Right ventricle myocardium inferior (tissue), 1 donor: Measurements from ENCODE around the gene MEPCE. TPM values are rescaled to one million over a fixed set of nuclear protein-coding genes. Genes with fewer than 3 reads are reported as not detected.
A peak's percentile ranks its signal among the peaks of the same experiment; 100 is the strongest.

Source experiments
- ATAC-seq: fragments of 200-7000 bp; cut with Tn5 transposase; one replicate; pipeline ENCODE4 v1.9.1; 2020; ENCODE audit warnings: mild to moderate bottlenecking, moderate library complexity
- DNase-seq: peaks from one replicate; pipeline ENCODE4 v3.0.0; 2021; ENCODE audit errors: missing footprints
- intact Hi-C: fragments of 100-400 bp; cut with DNase I; formaldehyde crosslinking; loops from one replicate; pipeline ENCODE4 v1.11.0; 2022
- total RNA-seq: library from RNA; stranded (reverse); fragmentation: NEBNext Ultra II Directional; extraction: Animal tissue kit (Norgen Biotek cat#: 25700); gene quantifications from one replicate; pipeline ENCODE4 v1.2.1, GENCODE V29; 2021
- donor health status: DM: no; HTN: yes; CAD: no; lungs with severe emphysema.

The MEPCE gene
- total RNA-seq, 1 donor from 2014 or later = 24.9 TPM

DNA sequence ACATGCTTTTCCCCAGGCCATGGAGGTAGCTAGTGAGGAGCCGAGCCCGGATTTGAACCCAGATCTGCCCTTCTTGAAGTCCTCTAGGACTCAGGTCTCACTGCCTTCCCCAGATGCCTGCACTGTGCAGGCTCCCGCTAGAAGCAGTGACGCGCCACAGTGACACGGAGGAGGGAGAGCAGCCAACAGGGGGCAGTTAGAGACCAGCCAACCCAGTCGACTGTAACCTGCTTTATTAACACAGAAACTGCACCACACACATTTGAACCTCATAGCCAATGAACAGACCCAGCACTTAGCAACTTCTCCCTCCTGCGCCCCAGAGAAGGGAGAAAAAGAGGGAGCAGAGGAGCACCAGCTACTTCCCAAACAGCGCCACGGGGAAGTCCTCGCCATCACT is 29.0 kb upstream of the MEPCE start:
- DNase-seq = no peak
- ATAC-seq = no peak
- intact Hi-C loops = no loop called here

DNA sequence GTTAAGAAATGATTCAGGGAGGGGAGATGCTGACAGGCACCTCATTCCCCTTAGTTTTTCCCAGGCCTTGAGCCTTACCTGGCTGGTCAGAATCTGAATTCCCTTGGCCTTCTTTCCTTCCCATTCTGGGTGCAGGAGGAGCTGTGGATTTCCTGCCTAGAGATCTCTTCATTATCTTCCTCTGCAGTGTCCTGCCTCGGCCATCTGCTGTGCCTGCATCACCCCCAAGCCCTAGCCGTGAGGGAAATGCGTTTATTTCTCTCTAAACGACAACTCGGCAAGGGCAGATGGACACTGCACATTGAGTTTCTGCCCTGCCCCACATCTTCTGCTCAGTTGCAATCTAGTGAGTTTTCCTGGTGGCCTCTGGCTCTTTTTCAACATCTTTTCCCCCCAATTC is 27.8 kb upstream of the MEPCE start:
- ATAC-seq = no peak
- DNase-seq = no peak
- intact Hi-C loops = no loop called here

DNA sequence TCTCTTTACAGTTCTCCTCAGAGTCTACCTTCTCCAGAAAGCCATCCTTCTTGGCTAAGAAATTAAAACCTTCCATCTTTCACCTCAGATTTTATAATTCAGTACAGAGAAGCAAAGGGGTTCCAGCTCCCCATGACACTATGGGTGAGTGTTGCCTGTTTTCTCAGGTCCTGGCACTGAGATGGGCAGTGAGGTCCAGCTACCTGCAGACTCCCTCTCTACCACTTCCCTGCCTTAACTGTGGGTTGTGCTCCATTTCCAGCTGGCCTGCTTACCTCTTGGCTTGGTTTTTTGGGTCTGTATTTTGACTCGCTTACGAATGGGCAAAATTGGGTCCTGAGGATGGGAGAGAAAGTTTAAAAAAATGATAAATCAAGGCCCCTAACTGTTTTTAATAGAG is 27.4 kb upstream of the MEPCE start:
- no peak for DNase-seq
- no peak for ATAC-seq
- intact Hi-C loops = no loop called here

DNA sequence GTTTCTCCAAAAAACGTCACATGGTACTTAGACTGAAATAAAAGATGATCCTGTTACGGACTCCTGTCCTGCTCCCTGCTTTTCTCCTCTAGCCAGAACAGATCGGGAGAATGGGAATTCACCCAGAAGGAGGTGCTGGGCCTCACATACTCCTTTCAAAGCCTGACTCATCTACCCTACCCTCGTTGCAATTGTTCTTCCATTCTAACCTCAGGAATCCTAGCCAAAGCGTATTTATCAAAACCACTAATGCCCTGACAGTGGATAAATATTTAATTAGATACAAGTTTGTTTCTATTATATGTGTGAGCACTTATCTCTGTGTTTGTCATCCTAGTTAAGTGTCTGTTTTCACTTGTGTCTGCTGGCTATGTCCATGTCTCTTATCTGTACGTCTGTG is 22.9 kb upstream of the MEPCE start:
- DNase-seq = no peak
- no peak for ATAC-seq
- intact Hi-C loops = no loop called here

DNA sequence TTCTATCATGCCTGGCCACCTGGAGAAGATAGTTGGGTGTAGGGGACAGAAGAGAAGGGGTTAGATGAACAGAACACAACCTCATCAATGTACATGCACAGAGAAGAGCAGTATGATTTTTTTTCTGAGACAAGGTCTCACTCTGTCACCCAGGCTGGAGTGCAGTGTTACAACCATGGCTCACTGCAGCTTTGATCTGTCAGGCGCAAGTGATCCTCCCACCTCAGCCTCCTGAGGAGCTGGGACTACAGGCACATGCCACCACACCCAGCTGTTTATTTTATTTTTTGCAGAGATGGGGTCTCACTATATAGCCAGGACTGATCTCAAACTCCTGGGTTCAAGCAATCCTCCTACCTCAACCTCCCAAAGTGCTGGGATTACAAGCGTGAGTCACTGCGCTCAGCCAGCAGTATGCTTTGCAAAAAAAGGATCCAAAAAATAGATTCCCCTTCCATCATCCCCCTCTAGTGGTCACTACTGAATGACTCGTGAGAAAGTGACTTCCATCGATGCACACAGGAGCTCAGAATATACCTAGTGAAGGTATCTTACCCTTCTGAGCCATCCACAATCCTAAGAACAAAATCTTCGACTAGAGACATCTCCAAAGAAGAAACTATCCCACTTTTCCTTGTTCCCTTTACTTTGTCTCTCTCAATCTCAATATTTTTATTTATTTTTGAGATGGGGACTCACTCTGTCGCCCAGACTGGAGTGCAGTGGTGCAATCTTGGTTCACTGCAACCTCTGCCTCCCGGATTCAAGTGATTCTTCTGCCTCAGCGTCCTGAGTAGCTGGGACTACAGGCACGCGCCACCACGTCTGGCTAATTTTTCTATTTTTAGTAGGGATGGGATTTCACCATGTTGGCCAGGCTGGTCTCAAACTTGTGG is 22.1 kb upstream of the MEPCE start:
- no peak for DNase-seq
- peak; percentile 72 for ATAC-seq
- intact Hi-C loops = no loop called here

DNA sequence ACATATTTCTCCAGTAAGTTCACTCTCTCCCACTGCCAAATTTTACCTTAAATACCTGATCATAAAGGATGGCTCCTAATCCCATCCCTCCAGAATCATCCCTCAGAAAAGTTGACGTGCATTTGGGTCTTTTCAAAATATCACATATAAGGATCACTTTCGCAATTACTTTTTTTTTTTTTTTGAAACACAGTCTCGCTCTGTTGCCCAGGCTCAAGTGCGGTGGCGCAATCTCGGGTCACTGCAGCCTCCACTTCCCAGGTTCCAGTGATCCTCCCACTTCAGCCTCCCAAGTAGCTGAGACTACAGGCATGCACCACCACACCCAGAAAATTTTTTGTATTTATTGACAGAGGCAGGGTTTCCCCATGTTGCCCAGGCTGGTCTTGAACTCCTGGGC is 18.5 kb upstream of the MEPCE start:
- intact Hi-C loops = no loop called here
- ATAC-seq (no peak), DNase-seq (no peak)

DNA sequence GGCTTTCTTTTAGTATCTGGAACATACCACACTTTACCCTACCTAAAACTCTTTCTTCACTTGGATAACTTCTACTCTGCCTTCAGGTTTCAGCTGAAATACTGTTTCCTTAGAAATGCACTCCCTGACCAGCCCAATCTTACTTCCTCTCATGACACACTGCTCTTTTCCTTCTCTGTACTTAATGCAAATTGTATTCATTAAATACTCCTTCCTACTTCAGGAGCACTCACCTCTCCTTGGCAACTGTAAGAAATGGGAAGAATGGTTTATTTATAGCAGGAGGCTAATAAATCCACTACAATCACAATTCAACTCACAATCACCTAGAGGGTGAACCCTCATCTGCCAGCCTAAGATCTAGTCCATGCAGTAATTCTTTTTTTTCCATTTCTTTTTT is 16.3 kb upstream of the MEPCE start:
- intact Hi-C loops = no loop called here
- ATAC-seq (no peak), DNase-seq (no peak)

DNA sequence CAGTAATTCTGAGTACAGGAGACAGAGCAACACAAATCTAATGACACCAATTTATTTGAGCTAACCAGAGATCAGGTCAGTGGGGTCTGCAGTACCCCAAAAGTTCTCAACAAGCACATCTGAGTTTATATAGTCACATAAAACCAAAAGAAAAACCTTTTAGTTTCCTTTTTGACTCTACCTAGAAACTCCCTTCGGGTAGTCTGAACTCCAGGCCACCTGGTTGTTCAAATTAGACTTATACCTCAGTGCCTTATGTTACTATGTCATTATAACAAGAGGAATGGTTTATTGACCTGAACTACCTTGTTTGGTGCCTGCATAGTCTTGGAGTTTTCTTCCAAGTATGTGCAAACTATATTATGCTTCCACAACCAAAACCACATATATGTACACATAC is 15.7 kb upstream of the MEPCE start:
- ATAC-seq = no peak
- DNase-seq = no peak
- intact Hi-C loops = no loop called here

DNA sequence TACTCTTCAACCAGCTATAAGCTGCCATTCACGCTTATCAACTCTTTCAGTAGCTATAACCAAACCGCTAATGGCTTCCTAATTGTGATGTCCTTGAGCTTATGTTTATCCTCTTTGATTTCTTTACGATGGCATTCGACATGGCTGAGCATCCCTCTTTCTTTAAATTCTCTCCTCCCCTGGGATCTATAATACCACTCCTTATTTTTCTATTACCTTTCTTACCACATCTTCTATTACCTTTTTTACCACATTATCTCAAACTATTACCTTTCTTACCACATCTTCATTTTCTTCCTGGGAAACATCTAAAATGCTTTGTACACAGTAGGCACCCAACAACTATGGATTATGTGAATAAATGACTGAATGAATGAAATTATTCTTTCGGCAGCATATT is 14.2 kb upstream of the MEPCE start:
- DNase-seq = no peak
- intact Hi-C loops = no loop called here
- ATAC-seq = no peak

DNA sequence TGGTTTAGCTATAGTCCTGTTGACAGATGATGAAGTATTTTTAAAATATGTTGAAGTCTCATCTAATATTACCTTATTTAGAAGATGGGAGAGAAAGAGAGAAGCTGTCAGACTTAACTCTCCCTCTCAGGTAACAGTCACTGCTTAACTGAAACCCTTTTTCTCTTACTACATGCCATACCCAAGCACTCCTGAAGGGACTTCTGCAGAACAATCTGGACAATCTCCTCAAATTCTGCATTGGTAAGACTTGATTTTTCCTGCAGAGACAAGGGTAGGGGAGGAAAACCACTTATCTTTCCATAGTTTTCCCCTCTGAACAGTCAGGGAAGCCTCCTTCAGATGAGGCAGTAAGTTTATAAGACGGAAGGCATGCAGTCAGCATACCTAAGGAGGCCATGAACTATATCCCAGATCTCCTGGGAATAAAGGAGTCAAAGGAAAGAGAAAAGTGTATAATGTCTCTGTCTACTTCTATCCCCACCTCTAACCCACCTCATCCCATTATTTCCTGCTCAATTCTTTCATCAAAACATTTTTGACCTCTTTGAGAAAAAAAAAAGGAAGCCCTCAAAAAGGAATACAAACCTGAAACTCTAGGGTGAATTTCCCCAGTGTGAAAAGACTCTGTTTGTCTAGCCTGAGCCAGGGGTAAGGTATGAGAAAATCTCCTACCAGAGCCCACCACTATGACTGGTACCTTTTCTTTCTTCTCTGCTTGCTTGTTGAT is 10.5 kb upstream of the MEPCE start:
- DNase-seq = no peak
- ATAC-seq = no peak
- intact Hi-C loops = no loop called here

DNA sequence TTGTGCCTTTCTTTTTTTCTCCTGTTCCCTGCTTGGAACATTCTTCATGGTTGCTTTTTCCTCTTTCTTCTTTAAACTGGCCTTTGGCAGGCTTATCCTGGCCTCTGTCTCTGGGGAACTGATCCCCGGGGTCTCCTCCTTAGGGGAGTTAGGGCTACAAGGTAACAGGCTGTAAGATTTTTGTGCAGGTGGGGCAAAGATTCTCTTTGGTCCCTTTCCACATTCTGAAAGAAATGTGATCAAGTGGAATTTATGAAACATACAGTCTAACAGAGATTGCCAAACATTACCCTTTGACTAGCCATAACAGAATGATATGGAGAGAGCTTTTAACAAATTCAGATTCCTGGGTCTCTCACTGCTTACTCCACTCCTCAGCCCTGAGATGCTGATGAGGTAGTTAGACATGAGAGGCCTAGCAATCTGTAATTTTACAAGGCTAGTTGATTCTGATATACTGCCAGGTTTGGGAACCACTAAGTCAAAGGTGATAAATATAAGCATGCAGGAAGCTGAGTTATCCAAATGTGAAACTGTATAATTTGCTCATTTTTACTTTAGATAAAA is 9.9 kb upstream of the MEPCE start:
- intact Hi-C loops = no loop called here
- ATAC-seq (no peak), DNase-seq (no peak)

DNA sequence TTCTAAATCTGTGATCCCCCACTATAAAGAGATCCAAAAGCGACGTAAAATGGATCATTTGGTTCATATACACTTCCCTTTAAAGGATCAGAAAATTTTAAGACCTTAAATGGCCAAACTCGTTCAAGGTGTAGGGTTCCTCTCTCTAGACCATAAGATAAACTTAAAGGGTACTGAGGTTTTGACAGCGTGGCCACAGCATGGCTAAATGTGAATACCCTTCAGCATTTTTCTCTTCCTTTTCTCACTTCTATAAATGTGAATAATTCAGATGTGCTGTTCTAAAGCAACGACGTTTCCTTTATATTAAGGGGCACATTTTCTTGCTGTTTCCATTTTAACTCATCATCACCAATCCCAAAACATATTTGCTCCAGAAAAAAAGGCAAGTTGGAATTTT is 6.3 kb upstream of the MEPCE start:
- no peak for DNase-seq
- intact Hi-C loops = no loop called here

DNA sequence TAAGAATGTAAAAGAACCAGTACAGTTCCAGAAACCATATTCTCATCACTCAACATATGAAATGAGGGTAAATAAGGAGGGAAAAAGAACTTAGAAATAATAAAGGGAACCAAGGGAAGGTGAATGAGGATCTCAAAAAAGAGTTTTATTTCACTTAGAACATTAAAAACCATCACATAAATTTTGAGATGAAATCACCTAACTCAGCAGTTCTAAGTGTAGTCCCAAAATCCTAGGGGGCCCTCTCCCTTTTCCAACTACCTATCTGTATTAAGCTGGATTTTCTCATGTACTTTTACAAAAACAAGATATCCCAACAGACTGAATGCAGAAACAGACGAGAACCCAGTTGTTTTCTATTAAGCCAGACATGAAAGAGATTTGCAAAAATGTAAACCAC is 4.3 kb upstream of the MEPCE start:
- ATAC-seq = no peak
- intact Hi-C loops = no loop called here
- no peak for DNase-seq

More for the DNA sequence above, 6.3 kb upstream of the MEPCE start:
- ATAC-seq = no peak

DNA sequence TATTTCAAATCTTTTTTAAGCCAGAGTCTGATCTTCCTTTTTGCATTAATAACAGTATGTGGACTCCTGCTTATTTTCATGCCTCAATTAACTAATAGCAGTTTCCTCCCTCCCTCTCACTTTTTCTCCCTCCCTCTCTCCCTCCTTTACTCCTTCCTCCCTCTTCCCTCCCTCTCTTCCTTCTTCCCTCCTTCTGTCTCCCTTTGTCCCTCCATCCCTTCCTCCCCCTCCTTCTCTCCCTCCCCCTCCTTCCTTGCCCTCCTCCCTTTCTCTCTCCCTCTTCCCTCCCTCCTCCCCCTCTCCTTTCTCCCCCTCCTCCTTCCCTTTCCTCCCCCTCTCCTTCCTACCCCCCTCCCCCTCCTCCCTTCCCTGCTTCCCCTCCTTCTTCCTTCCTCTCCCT is 3.1 kb upstream of the MEPCE start:
- ATAC-seq (no peak), DNase-seq (no peak)
- intact Hi-C loops = no loop called here

DNA sequence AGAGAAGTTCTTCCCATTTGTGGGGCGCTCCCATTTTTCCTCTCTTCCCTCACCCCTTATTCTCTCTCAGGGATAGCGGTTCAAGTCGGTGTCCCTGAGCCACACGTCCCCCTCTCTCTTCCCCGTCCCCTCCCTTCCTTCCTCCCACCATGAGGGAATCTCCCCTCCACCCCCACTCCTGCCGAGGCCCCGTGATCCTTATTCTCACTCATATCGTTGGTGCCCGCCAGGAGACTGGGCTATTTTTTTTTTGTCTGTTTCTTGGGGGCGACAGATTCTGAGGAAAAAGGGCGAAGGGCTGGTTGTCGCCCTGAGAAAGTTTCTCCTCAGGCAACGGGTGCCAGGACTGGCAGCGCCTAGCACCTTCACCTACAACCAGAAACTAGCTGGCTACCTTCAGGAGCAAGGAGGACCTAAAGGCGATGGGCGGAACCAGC is 1.9 kb upstream of the MEPCE start:
- intact Hi-C loops = no loop called here
- DNase-seq = no peak
- no peak for ATAC-seq

DNA sequence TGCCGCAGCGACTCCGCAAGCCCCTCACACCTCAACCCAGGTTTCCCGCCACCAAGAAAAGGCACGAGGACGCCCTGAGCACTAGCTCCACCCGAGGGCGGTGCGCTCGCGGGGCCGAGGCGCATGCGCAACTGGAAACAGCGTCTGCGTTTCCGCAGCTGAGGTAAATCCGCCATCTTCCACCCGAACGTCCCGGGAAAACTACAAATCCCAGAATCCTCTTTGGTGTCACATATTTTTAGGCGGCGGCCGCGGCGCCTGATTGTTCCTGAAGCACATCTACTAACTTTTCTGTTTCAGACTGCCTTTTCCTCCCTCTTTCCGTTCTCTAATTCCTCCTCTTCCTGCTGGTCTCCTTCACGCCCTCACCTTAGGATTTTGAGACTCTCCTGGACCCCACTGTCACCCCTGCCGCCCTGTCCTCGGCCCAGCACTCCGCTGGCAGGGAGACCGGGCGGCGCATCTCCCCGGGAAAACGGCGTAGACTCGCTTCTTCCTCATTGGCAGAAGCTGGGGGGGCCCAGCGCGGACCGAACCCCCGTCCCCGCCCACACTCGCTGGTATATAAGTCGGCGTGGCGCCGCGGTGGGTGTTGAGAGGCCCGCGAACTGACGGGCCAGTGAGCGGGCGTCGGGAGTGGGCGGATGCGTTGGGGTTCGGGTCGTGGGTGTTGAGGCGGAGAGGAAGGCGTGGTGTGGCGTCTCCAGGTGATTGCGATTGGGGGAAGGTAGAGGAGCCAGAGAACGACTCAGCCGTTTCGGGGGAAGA is 1.2 kb upstream of the MEPCE start, which contains the start of gene ZCWPW1:
TSS of gene ZCWPW1 (minus strand) at position 505 of the 768 bp plus-strand sequence. CDS start 8,054 bp downstream, outside the sequence.
- intact Hi-C loops = no loop called here
- ATAC-seq (peak; percentile 77), DNase-seq (peak; percentile 99)

DNA sequence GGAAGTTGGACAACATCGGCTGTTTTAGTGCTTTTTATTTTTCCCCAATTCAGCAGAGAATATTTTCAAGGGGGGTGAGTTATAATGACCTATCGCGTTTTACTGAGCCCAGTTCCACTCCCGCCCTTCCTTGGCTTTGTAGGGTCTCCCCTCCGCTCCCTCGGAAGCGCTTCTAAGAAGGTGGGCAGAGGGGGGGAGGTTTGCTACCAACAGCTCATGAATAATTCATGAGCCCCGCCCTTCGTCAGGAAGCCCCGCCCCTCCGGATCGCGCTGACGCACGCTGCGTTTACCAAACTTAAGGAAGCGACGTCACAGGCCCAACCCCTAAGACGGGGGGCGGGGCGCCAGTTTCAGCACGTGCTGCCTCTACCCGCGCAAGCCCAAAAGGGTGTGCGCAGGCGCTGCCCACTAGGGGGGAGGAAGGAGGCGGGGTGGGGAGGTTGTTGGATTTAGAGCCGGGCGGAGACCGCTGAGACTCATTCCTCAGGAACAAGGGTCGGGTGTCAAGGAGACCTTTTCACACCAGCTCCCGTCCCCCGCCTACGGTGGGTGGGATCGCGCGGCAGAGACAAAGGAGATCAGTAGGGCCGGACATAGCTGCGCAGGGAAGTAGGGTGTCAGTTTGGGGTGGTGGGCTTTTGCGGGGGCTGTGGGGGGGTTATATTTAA is 529 bp upstream of the MEPCE start:
- ATAC-seq = peak; percentile 86
- peak; percentile 100 for DNase-seq
- intact Hi-C loops = no loop called here

DNA sequence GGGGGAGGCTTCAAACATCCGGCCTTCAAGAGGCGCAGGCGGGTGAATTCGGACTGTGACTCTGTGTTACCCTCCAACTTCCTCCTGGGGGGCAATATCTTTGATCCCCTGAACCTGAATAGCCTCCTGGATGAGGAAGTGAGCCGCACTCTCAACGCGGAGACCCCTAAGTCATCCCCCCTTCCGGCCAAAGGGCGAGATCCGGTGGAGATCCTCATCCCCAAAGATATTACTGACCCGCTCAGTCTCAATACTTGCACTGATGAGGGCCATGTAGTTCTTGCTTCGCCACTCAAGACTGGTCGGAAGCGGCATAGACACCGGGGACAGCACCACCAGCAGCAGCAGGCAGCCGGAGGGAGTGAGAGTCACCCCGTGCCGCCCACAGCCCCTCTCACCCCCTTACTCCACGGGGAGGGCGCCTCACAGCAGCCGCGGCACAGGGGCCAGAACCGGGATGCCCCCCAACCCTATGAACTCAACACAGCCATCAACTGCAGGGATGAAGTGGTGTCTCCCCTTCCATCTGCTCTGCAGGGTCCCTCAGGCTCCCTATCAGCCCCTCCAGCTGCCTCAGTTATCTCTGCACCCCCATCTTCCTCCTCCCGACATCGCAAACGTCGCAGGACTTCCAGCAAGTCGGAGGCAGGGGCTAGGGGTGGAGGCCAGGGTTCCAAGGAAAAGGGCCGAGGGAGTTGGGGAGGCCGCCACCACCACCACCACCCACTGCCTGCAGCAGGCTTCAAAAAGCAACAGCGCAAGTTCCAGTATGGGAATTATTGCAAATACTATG is 1.1 kb downstream of the MEPCE start:
- DNase-seq = no peak
- no peak for ATAC-seq
- intact Hi-C loops = no loop called here
